MM.1S (cell line): ENCODE data around the gene HUWE1.

ENCODE experiments used
- DNase-seq: peaks from one replicate; pipeline ENCODE4 v3.0.0-alpha.2; 2015
- H2AFZ ChIP-seq: fragments of 300-600 bp; sonication (generic); 2 replicates; pipeline ENCODE4 v1.6.0; 2016; ENCODE audit warnings: antibody characterized with exemption, low read length
- H3F3A ChIP-seq: fragments of 300-600 bp; sonication (generic); 2 replicates; pipeline ENCODE4 v1.6.1; 2016; ENCODE audit warnings: mild to moderate bottlenecking, antibody characterized with exemption, low read length, moderate library complexity, mixed read lengths; ENCODE audit not compliant: insufficient read depth
- H3K27ac ChIP-seq: fragments of 300-600 bp; sonication (generic); 2 replicates; pipeline ENCODE4 v1.5.1; 2016; ENCODE audit warnings: mild to moderate bottlenecking, low read length
- H3K27me3 ChIP-seq: fragments of 300-600 bp; sonication (generic); replicated peaks from 2 replicates; pipeline ENCODE4 v1.6.0; 2016; ENCODE audit warnings: low read length; ENCODE audit not compliant: insufficient read depth
- H3K36me3 ChIP-seq: fragments of 300-600 bp; sonication (generic); replicated peaks from 2 replicates; pipeline ENCODE4 v1.6.1; 2016; ENCODE audit warnings: mild to moderate bottlenecking, low read length, mixed read lengths; ENCODE audit not compliant: insufficient read depth
- H3K4me1 ChIP-seq: fragments of 300-600 bp; sonication (generic); 2 replicates; pipeline ENCODE4 v1.6.1; 2016; ENCODE audit warnings: low read length, mixed read lengths
- H3K4me2 ChIP-seq: fragments of 300-600 bp; sonication (generic); 2 replicates; pipeline ENCODE4 v1.6.0; 2016; ENCODE audit warnings: low read depth, low read length
- H3K4me3 ChIP-seq: fragments of 300-600 bp; sonication (generic); 2 replicates; pipeline ENCODE4 v1.5.1; 2016; ENCODE audit warnings: low read length, mixed read lengths
- H3K79me2 ChIP-seq: fragments of 300-600 bp; sonication (generic); 2 replicates; pipeline ENCODE4 v1.6.1; 2016; ENCODE audit warnings: mixed run types, low read length, mixed read lengths
- H3K9ac ChIP-seq: fragments of 300-600 bp; sonication (generic); 2 replicates; pipeline ENCODE4 v1.6.1; 2016; ENCODE audit warnings: low read length, mixed read lengths
- H3K9me2 ChIP-seq: fragments of 300-600 bp; sonication (generic); replicated peaks from 2 replicates; pipeline ENCODE4 v1.6.1; 2016; ENCODE audit warnings: mild to moderate bottlenecking, low read length, mixed read lengths; ENCODE audit not compliant: insufficient read depth
- H3K9me3 ChIP-seq: fragments of 300-600 bp; sonication (generic); replicated peaks from 2 replicates; pipeline ENCODE4 v1.6.1; 2016; ENCODE audit warnings: mild to moderate bottlenecking, low read length, mixed read lengths; ENCODE audit not compliant: insufficient read depth
- H4K20me1 ChIP-seq: fragments of 300-600 bp; sonication (generic); 2 replicates; pipeline ENCODE4 v1.6.1; 2016; ENCODE audit warnings: mild to moderate bottlenecking, low read length, moderate library complexity, mixed read lengths; ENCODE audit not compliant: insufficient read depth
- CTCF ChIP-seq: fragments of 300-600 bp; sonication (generic); IDR thresholded peaks from 2 replicates; pipeline ENCODE4 v1.5.1; 2016; ENCODE audit warnings: antibody characterized with exemption, low read length, mixed read lengths
- EZH2 ChIP-seq: fragments of 300-600 bp; sonication (generic); optimal IDR thresholded peaks from 2 replicates; pipeline ENCODE3; 2017; ENCODE audit warnings: low read depth, mild to moderate bottlenecking, antibody characterized with exemption, low read length, mixed read lengths
- EZH2phosphoT487 ChIP-seq: fragments of 300-600 bp; sonication (generic); IDR thresholded peaks from 2 replicates; pipeline ENCODE4 v1.6.1; 2018; ENCODE audit warnings: antibody characterized with exemption, low read length

HUWE1 gene

DNA sequence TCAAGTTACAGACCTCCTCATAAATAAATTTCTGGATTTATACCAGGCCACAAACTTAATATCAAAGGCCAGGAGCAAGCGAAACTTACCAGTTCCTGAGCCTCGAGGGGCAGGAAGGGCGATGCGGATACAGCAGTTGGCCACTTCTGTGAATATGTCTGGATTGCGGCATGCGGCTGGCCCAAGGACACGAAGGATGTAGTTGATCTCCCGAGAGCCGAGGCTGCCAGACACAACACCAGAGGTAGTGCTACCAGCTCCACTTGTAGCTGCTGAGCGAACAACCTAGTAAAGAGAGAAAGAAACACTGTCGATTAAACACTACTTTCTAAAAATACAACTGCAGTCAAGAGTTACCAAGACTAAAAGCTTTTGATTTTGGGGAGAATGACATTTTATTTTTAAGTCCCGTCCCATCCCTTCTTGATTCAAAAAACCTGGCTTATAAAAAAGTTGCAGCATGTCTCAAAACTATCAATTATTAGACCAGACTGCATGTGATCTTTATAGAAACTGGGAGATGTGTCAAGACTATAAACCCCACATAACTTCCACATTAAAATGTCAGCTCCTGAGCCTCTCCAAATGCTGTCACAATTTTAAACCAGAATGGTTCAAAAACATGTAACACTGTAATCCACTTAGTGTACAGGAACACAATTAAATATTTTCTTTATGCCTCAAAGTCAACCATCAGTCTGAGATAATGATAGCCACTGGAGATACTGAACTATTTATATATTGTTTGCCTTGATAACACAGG lies 105.6 kb downstream of the HUWE1 start:
- no peak for DNase-seq
- no peaks in the 10 kb centered on the region; the same call in 1 of the 2 replicates for H4K20me1 ChIP-seq
- no peak overlapping the region for H2AFZ ChIP-seq
- H3K4me3 ChIP-seq: no peak overlapping the region
- 0 out of 2 replicates have a peak, but pooled peaks cover 3% of the 10 kb centered on the region for H3K79me2 ChIP-seq
- no peak overlapping the region for H3K9ac ChIP-seq
- no peak overlapping the region for H3K4me2 ChIP-seq
- H3K36me3 ChIP-seq: 0 out of 2 replicates have a peak, but pooled peaks cover 3% of the 10 kb centered on the region
- H3F3A ChIP-seq: no peaks in the 10 kb centered on the region
- no peak overlapping the region for H3K27ac ChIP-seq
- H3K9me3 ChIP-seq: no peaks in the 10 kb centered on the region
- no peaks in the 10 kb centered on the region for H3K4me1 ChIP-seq
- H3K9me2 ChIP-seq: no peaks in the 10 kb centered on the region
- no peak for TF ChIP-seq CTCF
- TF ChIP-seq EZH2phosphoT487: no peak
- no peak for TF ChIP-seq EZH2
- no peaks in the 10 kb centered on the region for H3K27me3 ChIP-seq

- H3K9me3 ChIP-seq: no peaks in the 10 kb centered on the region
- 0 out of 2 replicates have a peak, but pooled peaks cover 2% of the 10 kb centered on the region for H3K79me2 ChIP-seq
- H3K9ac ChIP-seq: no peak overlapping the region
- no peaks in the 10 kb centered on the region for H3K4me1 ChIP-seq
- no peaks in the 10 kb centered on the region for H3K27me3 ChIP-seq
- no peak overlapping the region for H3K27ac ChIP-seq
- no peaks in the 10 kb centered on the region for H3K9me2 ChIP-seq
- TF ChIP-seq EZH2 (no peak), EZH2phosphoT487 (no peak), CTCF (no peak)
- no peak overlapping the region for H3K4me2 ChIP-seq
- no peak overlapping the region for H2AFZ ChIP-seq
- H3F3A ChIP-seq: no peaks in the 10 kb centered on the region
- no peak for DNase-seq
- H3K4me3 ChIP-seq: no peak overlapping the region
- H4K20me1 ChIP-seq: no peaks in the 10 kb centered on the region
- H3K36me3 ChIP-seq: no peaks in the 10 kb centered on the region
These were observed 115.0 kb downstream of the HUWE1 start for GRCh38 chrX:53571494-53571893.

- TF ChIP-seq EZH2 (no peak), CTCF (no peak), EZH2phosphoT487 (no peak)
- H3K9ac ChIP-seq: no peak overlapping the region
- H3K4me1 ChIP-seq: no peaks in the 10 kb centered on the region
- no peak overlapping the region for H2AFZ ChIP-seq
- DNase-seq: no peak
- H3K4me3 ChIP-seq: no peak overlapping the region
- H3K79me2 ChIP-seq: peaks cover 5% of the 10 kb centered on the region; the same call in 1 of the 2 replicates
- no peaks in the 10 kb centered on the region for H4K20me1 ChIP-seq
- peaks cover 5% of the 10 kb centered on the region; the same call in 1 of the 2 replicates for H3K36me3 ChIP-seq
- no peak overlapping the region for H3K27ac ChIP-seq
- H3K4me2 ChIP-seq: no peak overlapping the region
- H3K27me3 ChIP-seq: no peaks in the 10 kb centered on the region
- no peaks in the 10 kb centered on the region for H3F3A ChIP-seq
- no peaks in the 10 kb centered on the region for H3K9me2 ChIP-seq
- H3K9me3 ChIP-seq: no peaks in the 10 kb centered on the region
These were observed 123.2 kb downstream of the HUWE1 start for GRCh38 chrX:53563324-53563723.
